Muscle layer of duodenum (tissue), 2 donors: ENCODE results near the gene PRKCD.

Source experiments
- H3K27ac ChIP-seq: one replicate; pipeline ENCODE4 v1.7.0; 2013; ENCODE audit warnings: mild to moderate bottlenecking, low read length
- H3K27me3 ChIP-seq: one replicate; pipeline ENCODE4 v1.7.0; 2013; ENCODE audit warnings: low read depth, mild to moderate bottlenecking, control low read depth, low read length
- H3K36me3 ChIP-seq, 2 donors: one replicate each; pipeline ENCODE4 v1.7.0; 2013; ENCODE audit warnings: low read length in 2 of 2, control low read depth in 1 of 2, mild to moderate bottlenecking in 1 of 2; ENCODE audit not compliant: insufficient read depth in 2 of 2, control insufficient read depth in 1 of 2
- H3K4me1 ChIP-seq, 2 donors: one replicate each; pipeline ENCODE4 v1.7.0; 2013; ENCODE audit warnings: low read length in 2 of 2, mild to moderate bottlenecking in 2 of 2, control low read depth in 1 of 2, moderate library complexity in 1 of 2; ENCODE audit not compliant: insufficient read depth in 2 of 2, control insufficient read depth in 1 of 2
- H3K4me3 ChIP-seq, 2 donors: one replicate each; pipeline ENCODE4 v1.7.0; 2013; ENCODE audit warnings: low read length in 2 of 2, low read depth in 1 of 2, mild to moderate bottlenecking in 1 of 2
- H3K9me3 ChIP-seq, 2 donors: one replicate each; pipeline ENCODE4 v1.7.0; 2013; ENCODE audit warnings: low read length in 2 of 2, control low read depth in 1 of 2, mild to moderate bottlenecking in 1 of 2; ENCODE audit not compliant: control insufficient read depth in 1 of 2
- donor health status: healthy.

PRKCD gene

GRCh38 chr3:53142986-53143385 is 18.0 kb upstream of the PRKCD start:
- Histone ChIP-seq H3K4me1 (peaks cover 4 to 8% of the 10 kb centered on the region in 2 donors), H3K27me3 (no peaks in the 10 kb centered on the region), H3K27ac (no peak overlapping the region), H3K4me3 (no peak overlapping the region), H3K9me3 (no peaks in the 10 kb centered on the region), H3K36me3 (no peaks in the 10 kb centered on the region)

GRCh38 chr3:53144446-53144845 is 16.6 kb upstream of the PRKCD start:
- H3K9me3 ChIP-seq, result no peaks in the 10 kb centered on the region
- H3K4me3 ChIP-seq, result no peak overlapping the region
- no peak overlapping the region for H3K27ac ChIP-seq
- no peaks in the 10 kb centered on the region for H3K27me3 ChIP-seq
- peaks cover 4 to 8% of the 10 kb centered on the region in 2 donors for H3K4me1 ChIP-seq
- no peaks in the 10 kb centered on the region for H3K36me3 ChIP-seq

DNA sequence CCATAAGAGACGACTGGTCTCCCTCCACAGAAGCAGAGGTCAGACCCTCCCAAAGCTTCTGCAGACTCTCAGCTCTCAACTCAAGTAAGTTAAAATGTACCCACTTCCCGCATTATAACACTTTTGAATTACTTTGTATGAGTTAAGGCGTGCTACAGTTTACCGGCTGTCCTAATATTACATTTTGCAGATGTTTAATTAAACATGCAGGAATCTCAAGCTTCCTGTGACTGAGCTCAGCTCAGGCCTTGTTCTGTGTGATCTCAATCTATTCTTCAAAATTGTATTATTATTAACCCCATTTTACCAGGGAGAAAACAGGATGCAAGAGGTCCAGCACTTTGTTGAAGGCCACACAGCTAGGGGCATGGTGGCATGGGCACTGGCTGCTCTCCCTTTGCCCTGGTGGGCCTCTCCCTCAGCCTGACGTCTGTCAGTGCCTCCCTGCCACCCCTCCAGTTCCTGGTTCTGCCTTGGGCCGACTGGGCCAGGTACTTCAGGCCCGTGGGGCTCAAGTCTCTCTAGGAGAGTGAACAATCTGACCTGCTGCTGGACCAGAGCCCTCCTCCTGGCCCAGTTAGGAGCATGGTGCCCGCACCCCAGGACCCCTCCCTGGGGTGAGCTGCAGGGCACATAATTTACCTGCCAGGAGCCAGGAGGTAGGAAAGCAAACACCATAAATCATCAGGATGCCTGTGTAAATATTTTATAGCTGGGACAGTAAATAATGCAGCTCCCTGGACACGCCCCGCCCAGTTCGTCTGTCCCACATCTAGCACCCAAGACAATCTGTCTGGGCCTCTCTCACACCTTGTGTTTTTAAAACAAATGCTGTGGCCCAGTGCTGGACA is 15.9 kb upstream of the PRKCD start:
- peaks cover 6% of the 10 kb centered on the region in 2 donors for H3K4me1 ChIP-seq
- no peaks in the 10 kb centered on the region for H3K9me3 ChIP-seq
- peak overlapping the region; percentile 17 for H3K27ac ChIP-seq
- no peaks in the 10 kb centered on the region for H3K27me3 ChIP-seq
- no peaks in the 10 kb centered on the region for H3K36me3 ChIP-seq
- no peak overlapping the region for H3K4me3 ChIP-seq

DNA sequence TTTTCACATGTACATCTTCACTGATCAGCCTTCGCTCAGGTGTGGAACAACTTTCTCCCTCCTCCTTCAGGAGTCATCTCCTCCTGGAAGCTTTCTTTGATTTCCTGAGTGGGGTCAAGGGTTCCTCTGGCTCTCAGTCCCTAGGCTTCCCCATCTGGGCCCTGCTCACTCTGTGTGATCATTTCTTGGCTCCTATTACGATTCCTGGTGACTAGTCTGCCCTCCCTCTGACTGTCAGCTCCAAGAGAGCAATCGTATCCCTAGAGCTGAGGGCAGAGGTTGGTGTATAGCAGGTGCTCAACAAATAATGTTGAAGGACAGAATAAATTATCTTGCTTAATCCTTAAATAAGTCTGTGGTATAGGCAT is 15.3 kb upstream of the PRKCD start:
- Histone ChIP-seq H3K4me3 (no peak overlapping the region), H3K36me3 (no peaks in the 10 kb centered on the region), H3K27me3 (no peaks in the 10 kb centered on the region), H3K27ac (peak overlapping the region; percentile 17), H3K9me3 (no peaks in the 10 kb centered on the region), H3K4me1 (peaks cover 5 to 10% of the 10 kb centered on the region in 2 donors)

DNA sequence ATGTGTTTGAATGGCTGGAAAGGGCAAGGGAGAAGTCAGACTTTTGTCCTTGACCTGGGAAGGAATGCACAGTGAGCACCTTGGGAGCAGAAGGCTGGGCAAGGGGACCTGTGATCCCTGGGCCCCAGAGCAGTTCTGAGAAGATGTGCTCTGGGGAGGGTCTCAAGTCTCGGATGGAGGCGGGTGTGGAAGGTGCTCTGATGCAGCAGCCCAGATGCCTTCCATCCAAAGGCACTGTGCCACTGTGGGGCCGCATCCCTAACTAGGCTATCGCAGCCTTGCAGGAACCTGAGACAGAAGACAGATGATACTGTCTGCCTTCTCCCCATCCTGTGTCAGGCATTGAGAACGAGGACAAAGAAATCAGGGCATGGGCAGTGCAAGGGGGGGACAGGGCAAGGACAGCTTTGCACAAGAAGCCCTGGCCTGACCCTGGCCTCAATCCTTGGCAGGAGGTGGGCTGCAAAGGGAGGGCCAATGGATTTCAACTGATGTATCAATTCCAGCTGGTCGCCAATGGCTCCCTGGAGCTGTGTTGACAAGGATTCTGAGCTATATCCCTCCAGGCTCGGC is 14.6 kb upstream of the PRKCD start:
- H3K27ac ChIP-seq, result no peak overlapping the region
- H3K4me1 ChIP-seq, result peaks cover 5 to 12% of the 10 kb centered on the region in 2 donors
- H3K9me3 ChIP-seq, result no peaks in the 10 kb centered on the region
- no peaks in the 10 kb centered on the region for H3K27me3 ChIP-seq
- H3K4me3 ChIP-seq, result no peak overlapping the region
- no peaks in the 10 kb centered on the region for H3K36me3 ChIP-seq

DNA sequence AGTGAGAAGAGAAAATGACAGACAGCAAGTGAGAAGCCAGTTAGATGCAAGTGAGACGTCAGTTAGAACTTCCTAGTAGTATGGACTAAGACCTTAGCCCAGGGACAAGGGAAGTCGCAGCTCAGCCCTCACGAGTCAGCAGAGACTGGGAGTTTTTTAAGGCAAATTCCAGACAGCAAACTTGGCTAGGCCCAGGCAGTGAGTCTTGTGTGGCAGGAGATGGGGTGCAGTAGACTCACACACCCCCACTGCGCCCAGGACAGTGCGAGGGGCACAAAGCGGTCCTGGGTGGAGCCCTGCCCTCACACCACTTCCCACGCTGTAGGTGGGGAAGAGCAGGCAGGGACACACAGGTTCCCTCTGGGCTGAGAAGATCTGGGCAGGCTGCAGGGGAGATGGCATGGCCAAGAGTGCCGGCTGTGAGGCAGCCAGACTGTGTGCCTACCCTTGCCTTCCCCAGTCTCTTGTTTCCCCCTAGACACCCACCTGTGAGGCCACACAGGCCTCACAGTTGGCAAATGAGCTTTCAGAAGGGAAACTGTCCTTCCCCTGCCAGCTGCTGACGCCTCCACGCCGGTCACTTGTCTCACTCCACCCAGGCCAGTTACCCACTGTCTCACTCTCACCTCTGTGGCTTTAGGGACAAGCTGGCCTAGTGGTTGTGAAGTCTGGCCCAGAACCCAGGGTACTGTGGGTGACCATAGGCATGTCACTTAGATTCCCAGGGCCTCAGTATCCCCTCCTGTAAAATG is 13.7 kb upstream of the PRKCD start:
- Histone ChIP-seq H3K27ac (no peak overlapping the region), H3K9me3 (no peaks in the 10 kb centered on the region), H3K4me3 (no peak overlapping the region), H3K4me1 (peaks cover 5 to 12% of the 10 kb centered on the region in 2 donors), H3K27me3 (no peaks in the 10 kb centered on the region), H3K36me3 (no peaks in the 10 kb centered on the region)

DNA sequence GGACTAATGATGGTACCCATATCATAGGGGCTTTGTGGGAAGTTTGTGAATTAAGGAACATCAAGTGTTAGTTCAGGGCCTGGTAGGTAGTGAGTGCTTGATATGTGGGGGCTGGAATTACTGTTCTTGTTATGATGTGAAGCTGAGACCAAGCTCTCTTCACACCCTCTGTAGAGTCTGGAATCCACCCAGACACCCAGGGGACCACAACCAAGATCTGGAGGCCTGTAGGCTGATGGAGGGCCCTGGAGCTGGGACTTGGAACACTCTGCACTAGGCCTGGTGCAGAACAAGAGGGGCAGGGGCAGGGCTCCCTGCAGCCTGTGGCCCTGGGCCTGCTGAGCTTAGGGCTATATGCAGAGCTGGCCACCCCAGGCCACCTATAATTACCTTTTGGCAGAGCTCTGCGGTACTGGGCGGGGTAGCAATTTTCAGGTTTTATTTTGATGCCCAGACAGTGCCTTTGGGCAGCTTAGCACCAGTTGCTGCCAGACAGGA is 13.1 kb upstream of the PRKCD start:
- Histone ChIP-seq H3K9me3 (no peaks in the 10 kb centered on the region), H3K27ac (no peak overlapping the region), H3K27me3 (no peaks in the 10 kb centered on the region), H3K4me1 (peaks cover 5 to 12% of the 10 kb centered on the region in 2 donors), H3K4me3 (no peak overlapping the region), H3K36me3 (no peaks in the 10 kb centered on the region)

GRCh38 chr3:53149006-53149690 is 11.9 kb upstream of the PRKCD start:
- H3K36me3 ChIP-seq, result no peaks in the 10 kb centered on the region
- H3K4me3 ChIP-seq, result no peak overlapping the region
- peaks cover 5 to 12% of the 10 kb centered on the region in 2 donors for H3K4me1 ChIP-seq
- no peak overlapping the region for H3K27ac ChIP-seq
- H3K9me3 ChIP-seq, result no peaks in the 10 kb centered on the region
- H3K27me3 ChIP-seq, result no peaks in the 10 kb centered on the region

DNA sequence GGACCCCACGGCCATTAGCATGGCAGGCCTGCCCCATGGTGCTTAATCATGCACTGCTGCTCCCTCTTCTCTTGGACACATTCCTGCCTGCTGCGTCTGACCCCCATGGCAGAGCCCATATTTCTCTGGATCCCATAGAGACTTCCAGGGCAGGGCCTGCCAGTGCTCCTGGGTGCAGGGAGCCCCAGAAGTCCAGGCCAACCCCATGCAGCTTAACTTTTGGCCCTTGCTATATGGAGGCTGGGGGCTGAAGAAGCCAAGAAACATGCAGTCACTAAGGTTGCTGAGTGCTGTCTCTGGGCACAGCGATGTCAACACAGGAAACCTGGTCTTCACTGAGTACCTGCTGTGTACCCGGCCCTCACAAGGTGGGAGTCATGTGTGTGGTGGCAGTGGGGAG is 11.3 kb upstream of the PRKCD start:
- Histone ChIP-seq H3K4me3 (no peak overlapping the region), H3K27ac (no peak overlapping the region), H3K4me1 (peaks cover 5 to 12% of the 10 kb centered on the region in 2 donors)

DNA sequence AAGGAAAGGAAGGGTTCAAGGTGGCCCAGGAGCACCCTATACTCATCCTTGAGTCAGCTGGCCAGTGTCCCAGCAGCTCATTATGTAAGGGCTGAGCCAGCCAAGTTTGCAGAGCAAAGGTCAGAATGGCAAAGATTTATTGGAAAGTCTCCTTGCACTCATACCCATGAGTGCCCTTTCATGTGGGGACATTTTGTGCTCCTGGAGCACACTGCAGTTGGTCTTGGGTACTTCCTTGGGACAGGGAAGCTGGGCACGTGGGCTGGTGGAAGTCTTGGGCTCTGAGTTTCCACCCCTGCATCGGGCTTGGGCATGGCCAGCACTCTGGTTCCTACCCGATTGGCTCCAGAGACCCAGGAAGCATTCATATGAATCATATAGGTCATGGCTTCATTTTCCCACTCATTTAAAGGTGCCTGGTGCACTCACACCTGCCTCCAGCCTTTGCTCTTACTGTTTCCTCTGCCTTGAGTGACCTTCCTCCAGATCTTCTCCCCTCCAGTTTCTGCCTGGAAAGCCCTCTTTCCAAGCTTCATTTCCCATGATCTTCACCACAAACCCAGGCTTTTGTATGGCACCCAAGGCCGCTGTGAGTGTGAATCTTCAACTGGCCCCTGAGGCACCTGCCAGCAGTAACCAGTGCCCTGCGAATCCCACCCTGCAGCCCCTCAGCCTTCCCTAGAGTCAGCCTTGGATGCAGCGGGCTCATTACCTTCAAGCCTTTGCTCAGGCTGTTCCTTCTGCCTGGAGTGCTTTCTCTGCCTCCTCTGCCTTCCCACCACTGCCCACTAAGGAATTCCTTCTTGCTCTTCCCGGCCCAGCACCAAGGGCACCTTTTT is 10.5 kb upstream of the PRKCD start:
- Histone ChIP-seq H3K4me3 (no peak overlapping the region), H3K4me1 (peaks cover 5 to 12% of the 10 kb centered on the region in 2 donors), H3K27ac (no peak overlapping the region)

More for the DNA sequence above, 11.3 kb upstream of the PRKCD start:
- Histone ChIP-seq H3K9me3 (no peaks in the 10 kb centered on the region), H3K36me3 (no peaks in the 10 kb centered on the region), H3K27me3 (no peaks in the 10 kb centered on the region)

More for the DNA sequence above, 10.5 kb upstream of the PRKCD start:
- Histone ChIP-seq H3K36me3 (no peaks in the 10 kb centered on the region), H3K27me3 (no peaks in the 10 kb centered on the region), H3K9me3 (no peaks in the 10 kb centered on the region)
